HG03108 (cell line): ENCODE results near the gene NEO1.

ENCODE experiments used
- ATAC-seq: cut with Tn5 transposase; IDR thresholded peaks from one replicate; pipeline ENCODE4 v1.9.1; 2021; ENCODE audit warnings: moderate library complexity; ENCODE audit not compliant: unreplicated experiment

Gene NEO1

DNA sequence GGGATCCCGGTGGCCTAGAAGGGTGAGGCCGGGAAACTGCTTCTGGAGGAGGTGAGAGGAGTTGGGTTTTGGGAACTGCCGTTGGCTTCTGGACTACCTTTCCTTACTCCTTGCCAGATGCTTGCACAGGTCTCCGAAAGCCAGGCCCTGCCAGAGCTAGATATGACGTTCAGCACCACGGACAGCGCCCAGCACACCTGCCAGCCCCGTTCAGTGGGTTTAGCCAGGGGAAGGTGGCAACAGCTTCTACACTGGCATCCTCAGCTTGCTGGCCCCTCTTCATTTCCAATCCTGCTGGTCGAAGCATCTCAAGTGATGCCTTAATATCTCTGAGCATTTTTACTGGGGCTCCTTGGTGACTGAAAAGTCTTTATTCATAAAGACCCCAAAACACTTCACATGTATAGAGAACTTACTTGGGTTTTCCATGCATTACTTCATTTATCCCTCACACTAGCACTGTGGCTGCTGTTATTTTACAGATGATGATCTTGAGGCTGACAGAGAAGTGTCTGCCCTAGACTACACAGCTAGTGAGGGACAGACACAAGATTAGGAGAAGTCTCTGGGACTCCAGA, 294.6 kb downstream of the NEO1 start:
- no peak for ATAC-seq

DNA sequence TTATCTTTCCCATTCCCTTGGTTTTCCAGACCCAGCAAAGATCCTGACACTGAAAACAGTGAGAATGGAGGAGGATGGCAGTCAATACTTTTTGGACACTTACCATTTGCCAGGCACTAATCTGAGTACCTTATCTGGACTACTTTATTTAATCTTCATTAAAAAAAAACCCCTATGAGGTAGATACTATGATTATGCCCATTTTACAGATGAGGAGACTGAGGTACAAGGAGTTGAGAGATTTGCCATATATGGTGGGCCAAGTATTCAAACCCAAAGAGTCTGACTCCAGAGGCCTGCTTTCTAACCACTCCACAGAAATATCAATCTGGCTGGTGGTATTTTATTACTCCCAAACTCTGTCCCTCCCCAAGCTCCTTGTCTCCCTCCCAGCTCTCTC, 296.9 kb downstream of the NEO1 start:
- ATAC-seq, result no peak

DNA sequence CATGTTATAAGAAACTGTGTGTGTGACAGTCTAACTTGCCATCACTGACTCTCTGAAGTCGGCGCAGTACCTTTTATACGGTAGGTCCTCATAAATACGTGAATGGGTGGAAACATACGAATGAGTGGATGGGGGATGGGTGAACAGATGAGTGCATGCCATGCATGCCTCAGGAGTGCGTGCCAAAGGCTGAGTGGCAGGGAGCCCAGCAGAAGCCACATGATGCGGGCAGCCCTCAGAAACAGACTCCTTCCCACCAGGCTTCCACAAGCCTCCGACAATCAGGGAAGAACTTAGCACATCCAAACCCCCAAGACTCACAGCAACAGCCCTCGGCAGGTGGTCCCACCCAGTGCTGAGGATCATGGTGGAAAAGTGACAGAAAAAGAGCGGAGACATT, 299.8 kb downstream of the NEO1 start:
- no peak for ATAC-seq

DNA sequence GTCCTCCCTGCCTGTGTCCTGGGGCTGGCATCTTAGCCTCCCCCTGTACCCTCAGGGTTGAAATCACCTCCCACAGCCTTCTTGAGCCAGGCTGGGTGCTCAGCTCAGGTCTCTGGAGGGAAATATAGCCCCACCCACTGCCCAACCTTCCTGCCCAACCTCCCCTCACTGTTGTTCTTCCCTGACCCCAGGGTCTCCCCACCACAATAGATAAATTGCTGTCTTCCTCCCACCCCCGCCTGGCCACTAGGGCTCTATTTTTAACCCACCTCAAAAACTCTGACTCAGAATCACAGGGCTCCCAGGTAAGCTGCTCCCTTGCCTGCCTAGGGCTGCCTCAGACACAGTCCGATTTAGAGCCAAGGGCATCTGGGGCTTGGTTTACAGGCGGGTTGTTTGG, 301.5 kb downstream of the NEO1 start:
- no peak for ATAC-seq

DNA sequence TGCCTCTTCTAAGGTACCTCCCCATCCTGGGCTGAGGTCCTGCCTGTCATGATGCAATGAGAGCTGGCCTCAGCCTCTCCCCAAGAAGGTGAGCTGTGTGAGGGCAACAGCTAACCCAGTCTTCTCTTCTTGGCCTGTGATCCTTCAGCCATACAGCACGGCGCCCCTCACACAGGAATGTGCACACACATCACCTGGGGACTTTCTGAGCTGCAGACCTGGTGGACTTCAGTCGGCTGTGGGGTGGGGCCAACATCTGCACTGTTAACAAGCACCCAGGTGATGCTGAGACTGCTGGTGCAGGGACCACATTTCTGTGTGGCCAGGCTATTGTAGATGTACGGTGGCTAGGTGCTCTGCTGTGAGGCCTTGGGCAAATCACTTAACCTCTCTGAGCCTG, 302.0 kb downstream of the NEO1 start:
- ATAC-seq, result no peak
